Measurements from ENCODE around the gene MYO5A. TPM values are rescaled to one million over a fixed set of nuclear protein-coding genes. Genes with fewer than 3 reads are reported as not detected.

MYO5A gene
- total RNA-seq, 2 experiments from 2014 or later: 30.3 to 43.2 TPM

- H3K27ac Mint-ChIP-seq: no peak overlapping the region
- H3K4me1 Mint-ChIP-seq: no peaks in the 10 kb centered on the region
- no peaks in the 10 kb centered on the region for H3K27me3 Mint-ChIP-seq
- DNase-seq (no peak), ATAC-seq (no peak)
- peaks cover 8% of the 10 kb centered on the region for H3K36me3 Mint-ChIP-seq
- no peak overlapping the region for H3K4me3 Mint-ChIP-seq
- H3K9me3 Mint-ChIP-seq (ENCODE audit: low read depth): no peaks in the 10 kb centered on the region
- CTCF ChIA-PET: no interaction called here
Measured at GRCh38 chr15:52408823-52409222, 119.9 kb downstream of the MYO5A start.

GRCh38 chr15:52407374-52407773 lies 121.3 kb downstream of the MYO5A start:
- Mint-ChIP-seq H3K9me3 (ENCODE audit: low read depth) (no peaks in the 10 kb centered on the region), H3K4me1 (no peaks in the 10 kb centered on the region), H3K27me3 (no peaks in the 10 kb centered on the region), H3K36me3 (peaks cover 18% of the 10 kb centered on the region), H3K27ac (no peak overlapping the region), H3K4me3 (no peak overlapping the region)
- DNase-seq (no peak), ATAC-seq (no peak)
- CTCF ChIA-PET: interaction anchor here (0.6 kb wide), 1 partner anchor 523 kb away, joined by 3 read pairs; no protein-coding TSS in a partner anchor

GRCh38 chr15:52406601-52407000 lies 122.1 kb downstream of the MYO5A start:
- Mint-ChIP-seq H3K27ac (no peak overlapping the region), H3K36me3 (peaks cover 18% of the 10 kb centered on the region), H3K4me1 (no peaks in the 10 kb centered on the region), H3K27me3 (no peaks in the 10 kb centered on the region), H3K4me3 (no peak overlapping the region), H3K9me3 (ENCODE audit: low read depth) (no peaks in the 10 kb centered on the region)
- ATAC-seq (no peak), DNase-seq (no peak)
- CTCF ChIA-PET: no interaction called here

GRCh38 chr15:52405856-52406255 lies 122.8 kb downstream of the MYO5A start:
- ATAC-seq: no peak
- Mint-ChIP-seq H3K4me1 (no peaks in the 10 kb centered on the region), H3K36me3 (peaks cover 18% of the 10 kb centered on the region), H3K27ac (no peak overlapping the region), H3K27me3 (no peaks in the 10 kb centered on the region), H3K4me3 (no peak overlapping the region), H3K9me3 (ENCODE audit: low read depth) (no peaks in the 10 kb centered on the region)
- CTCF ChIA-PET: no interaction called here
- DNase-seq: no peak

- H3K27ac Mint-ChIP-seq: no peak overlapping the region
- H3K4me3 Mint-ChIP-seq: no peak overlapping the region
- no peaks in the 10 kb centered on the region for H3K9me3 Mint-ChIP-seq (ENCODE audit: low read depth)
- CTCF ChIA-PET: interaction anchor here (0.5 kb wide), 1 partner anchor 45 kb away, joined by 4 read pairs; no protein-coding TSS in a partner anchor
- ATAC-seq (no peak), DNase-seq (no peak)
- H3K36me3 Mint-ChIP-seq: peaks cover 9% of the 10 kb centered on the region
- H3K27me3 Mint-ChIP-seq: no peaks in the 10 kb centered on the region
- peaks cover 4% of the 10 kb centered on the region for H3K4me1 Mint-ChIP-seq
Measured at GRCh38 chr15:52397118-52397517, 131.6 kb downstream of the MYO5A start.

GRCh38 chr15:52394118-52394517 lies 134.6 kb downstream of the MYO5A start:
- no peak overlapping the region for H3K4me3 Mint-ChIP-seq
- no peak overlapping the region for H3K27ac Mint-ChIP-seq
- peaks cover 21% of the 10 kb centered on the region for H3K36me3 Mint-ChIP-seq
- DNase-seq (no peak), ATAC-seq (no peak)
- H3K9me3 Mint-ChIP-seq (ENCODE audit: low read depth): no peaks in the 10 kb centered on the region
- H3K4me1 Mint-ChIP-seq: peaks cover 4% of the 10 kb centered on the region
- H3K27me3 Mint-ChIP-seq: no peaks in the 10 kb centered on the region
- CTCF ChIA-PET: interaction anchor here (0.9 to 2.0 kb wide), 2 partner anchors 15 to 38 kb away, joined by 3 to 5 read pairs; no protein-coding TSS in a partner anchor

GRCh38 chr15:52392008-52392687 lies 136.5 kb downstream of the MYO5A start:
- H3K27ac Mint-ChIP-seq: no peak overlapping the region
- peaks cover 23% of the 10 kb centered on the region for H3K36me3 Mint-ChIP-seq
- no peaks in the 10 kb centered on the region for H3K27me3 Mint-ChIP-seq
- no peak overlapping the region for H3K4me3 Mint-ChIP-seq
- peaks cover 4% of the 10 kb centered on the region for H3K4me1 Mint-ChIP-seq
- no peaks in the 10 kb centered on the region for H3K9me3 Mint-ChIP-seq (ENCODE audit: low read depth)
- CTCF ChIA-PET: interaction anchor here (1.1 to 2.0 kb wide), 2 partner anchors 10 to 13 kb away, joined by 3 to 5 read pairs; no protein-coding TSS in a partner anchor
- no peak for DNase-seq
- ATAC-seq: no peak

GRCh38 chr15:52391069-52391468 lies 137.6 kb downstream of the MYO5A start:
- H3K27me3 Mint-ChIP-seq: no peaks in the 10 kb centered on the region
- CTCF ChIA-PET: no interaction called here
- H3K36me3 Mint-ChIP-seq: peaks cover 20% of the 10 kb centered on the region
- DNase-seq (no peak), ATAC-seq (no peak)
- H3K4me1 Mint-ChIP-seq: peaks cover 4% of the 10 kb centered on the region
- no peak overlapping the region for H3K27ac Mint-ChIP-seq
- no peaks in the 10 kb centered on the region for H3K9me3 Mint-ChIP-seq (ENCODE audit: low read depth)
- no peak overlapping the region for H3K4me3 Mint-ChIP-seq

GRCh38 chr15:52385670-52386069 lies 143.0 kb downstream of the MYO5A start:
- CTCF ChIA-PET: no interaction called here
- no peak overlapping the region for H3K27ac Mint-ChIP-seq
- H3K9me3 Mint-ChIP-seq (ENCODE audit: low read depth): no peaks in the 10 kb centered on the region
- peak; percentile 16 for ATAC-seq
- DNase-seq: no peak
- H3K4me3 Mint-ChIP-seq: no peak overlapping the region
- H3K36me3 Mint-ChIP-seq: peaks cover 31% of the 10 kb centered on the region
- H3K27me3 Mint-ChIP-seq: no peaks in the 10 kb centered on the region
- H3K4me1 Mint-ChIP-seq: peaks cover 13% of the 10 kb centered on the region

GRCh38 chr15:52383100-52383588 lies 145.5 kb downstream of the MYO5A start:
- H3K9me3 Mint-ChIP-seq (ENCODE audit: low read depth): no peaks in the 10 kb centered on the region
- no peak overlapping the region for H3K4me3 Mint-ChIP-seq
- no peaks in the 10 kb centered on the region for H3K27me3 Mint-ChIP-seq
- H3K36me3 Mint-ChIP-seq: peaks cover 39% of the 10 kb centered on the region
- H3K4me1 Mint-ChIP-seq: peaks cover 24% of the 10 kb centered on the region
- CTCF ChIA-PET: interaction anchor here (0.8 kb wide), 1 partner anchor 51 kb away, joined by 3 read pairs; no protein-coding TSS in a partner anchor
- no peak for ATAC-seq
- DNase-seq: no peak
- no peak overlapping the region for H3K27ac Mint-ChIP-seq

- Mint-ChIP-seq H3K36me3 (peaks cover 38% of the 10 kb centered on the region), H3K4me3 (no peak overlapping the region), H3K9me3 (ENCODE audit: low read depth) (no peaks in the 10 kb centered on the region), H3K27me3 (no peaks in the 10 kb centered on the region), H3K4me1 (peaks cover 26% of the 10 kb centered on the region), H3K27ac (no peak overlapping the region)
- ATAC-seq (no peak), DNase-seq (no peak)
- CTCF ChIA-PET: no interaction called here
Measured at GRCh38 chr15:52382647-52383046, 146.0 kb downstream of the MYO5A start.

- ATAC-seq (peak; percentile 61), DNase-seq (peak; percentile 46)
- H3K36me3 Mint-ChIP-seq: peaks cover 57% of the 10 kb centered on the region
- H3K27ac Mint-ChIP-seq: peak overlapping the region; percentile 33
- peaks cover 26% of the 10 kb centered on the region for H3K4me1 Mint-ChIP-seq
- H3K27me3 Mint-ChIP-seq: no peaks in the 10 kb centered on the region
- CTCF ChIA-PET: interaction anchor here (0.9 to 1.3 kb wide), 3 partner anchors 12 to 117 kb away, joined by 3 to 5 read pairs (median 3); no protein-coding TSS in a partner anchor
- H3K4me3 Mint-ChIP-seq: no peak overlapping the region
- H3K9me3 Mint-ChIP-seq (ENCODE audit: low read depth): no peaks in the 10 kb centered on the region
Measured at GRCh38 chr15:52379395-52380106, 149.1 kb downstream of the MYO5A start.

GRCh38 chr15:52378746-52379394 lies 149.8 kb downstream of the MYO5A start:
- H3K4me3 Mint-ChIP-seq: no peak overlapping the region
- peak; percentile 68 for ATAC-seq
- peak overlapping the region; percentile 60 for H3K27ac Mint-ChIP-seq
- H3K9me3 Mint-ChIP-seq (ENCODE audit: low read depth): no peaks in the 10 kb centered on the region
- DNase-seq: no peak
- peaks cover 61% of the 10 kb centered on the region for H3K36me3 Mint-ChIP-seq
- H3K4me1 Mint-ChIP-seq: peaks cover 26% of the 10 kb centered on the region
- CTCF ChIA-PET: interaction anchor here (0.9 to 1.2 kb wide), 3 partner anchors 14 to 123 kb away, joined by 3 to 5 read pairs (median 3); no protein-coding TSS in a partner anchor
- H3K27me3 Mint-ChIP-seq: no peaks in the 10 kb centered on the region

Data from activated CD8-positive, alpha-beta memory T cell treated with anti-CD3 and anti-CD28 coated beads, Interleukin-2, amount 10 ng/mL, durations not matched to agents 7 days and 5 days (primary cell).